ENCODE measurements around the gene SIDT2. TPM values are rescaled to one million over a fixed set of nuclear protein-coding genes. Genes with fewer than 3 reads are reported as not detected.

The SIDT2 gene
- total RNA-seq, 1 experiment from 2014 or later = 20.3 TPM

GRCh38 chr11:117177534-117178209 is 871 bp upstream of the SIDT2 start:
- intact Hi-C loops (cut with micrococcal nuclease; ENCODE audit: unreplicated experiment) = loop anchor here (2.0 kb wide), 1 partner anchor 43 kb away; no protein-coding TSS in a partner anchor

GRCh38 chr11:117179048-117179999 is 781 bp downstream of the SIDT2 start:
- no peaks in the 10 kb centered on the region for H3K36me3 ChIP-seq (ENCODE audit: low read depth)
- H3K4me2 ChIP-seq = peak overlapping the region; percentile 99
- no peaks in the 10 kb centered on the region for H3K79me2 ChIP-seq (ENCODE audit: low read depth)
- H3K9me3 ChIP-seq (ENCODE audit: insufficient read depth, low read depth) = no peaks in the 10 kb centered on the region
- no peaks in the 10 kb centered on the region for H3K9me2 ChIP-seq (ENCODE audit: insufficient read depth)
- ChIA-PET POLR2A (ENCODE audit: unreplicated experiment) (interaction anchor here (0.7 kb wide), 2 partner anchors 193 to 326 kb away, joined by 4 to 5 read pairs; no protein-coding TSS in a partner anchor), CTCF (interaction anchor here (0.6 to 1.5 kb wide), 4 partner anchors 25 to 508 kb away, joined by 3 to 11 read pairs (median 4); no protein-coding TSS in a partner anchor)
- peak overlapping the region; percentile 94 for H2AFZ ChIP-seq
- peak overlapping the region; percentile 63 for H3K4me3 ChIP-seq
- peak in 1 of 2 experiments; percentile 38 for DNase-seq
- BruUV-seq (replicated peaks) = TSS peak; percentile 55
- intact Hi-C loops (cut with micrococcal nuclease; ENCODE audit: unreplicated experiment) = loop anchor here (2.0 kb wide), 1 partner anchor 41 kb away; no protein-coding TSS in a partner anchor
- no peak overlapping the region for H3K27ac ChIP-seq
- H3F3A ChIP-seq (ENCODE audit: insufficient read depth, low read depth) = peaks cover 10% of the 10 kb centered on the region; the same call in 1 of the 2 replicates
- H4K20me1 ChIP-seq (ENCODE audit: insufficient read depth) = no peaks in the 10 kb centered on the region
- no peaks in the 10 kb centered on the region for H3K27me3 ChIP-seq (ENCODE audit: insufficient read depth, low read depth)
- TF ChIP-seq CTCF (conservative IDR thresholded peaks at IDR 0.05) (no peak), EZH2 (IDR thresholded peaks at IDR 0.05; ENCODE audit: low read depth) (no peak)
- peaks cover 19% of the 10 kb centered on the region for H3K4me1 ChIP-seq (replicated peaks; ENCODE audit: insufficient read depth)

More at GRCh38 chr11:117177534-117178209, 871 bp upstream of the SIDT2 start:
- DNase-seq = no peak
- ChIA-PET CTCF (interaction anchor here (1.5 kb wide), 1 partner anchor 44 kb away, joined by 5 read pairs; no protein-coding TSS in a partner anchor), POLR2A (ENCODE audit: unreplicated experiment) (no interaction called here)
- no peak overlapping the region for H3K27ac ChIP-seq
- H3K4me2 ChIP-seq = peak overlapping the region; percentile 99
- H3F3A ChIP-seq (ENCODE audit: insufficient read depth, low read depth) = peaks cover 15% of the 10 kb centered on the region; the same call in 1 of the 2 replicates
- H3K79me2 ChIP-seq (ENCODE audit: low read depth) = no peaks in the 10 kb centered on the region
- no peaks in the 10 kb centered on the region for H3K36me3 ChIP-seq (ENCODE audit: low read depth)
- H3K4me3 ChIP-seq = peak overlapping the region; percentile 63; the same call in 1 of the 2 replicates
- 0 out of 2 replicates have a peak overlapping the region, but pooled peaks have one; percentile 69 for H2AFZ ChIP-seq
- H3K27me3 ChIP-seq (ENCODE audit: insufficient read depth, low read depth) = no peaks in the 10 kb centered on the region
- no TSS peak for BruUV-seq (replicated peaks)
- H4K20me1 ChIP-seq (ENCODE audit: insufficient read depth) = no peaks in the 10 kb centered on the region
- no peaks in the 10 kb centered on the region for H3K9me3 ChIP-seq (ENCODE audit: insufficient read depth, low read depth)
- no peaks in the 10 kb centered on the region for H3K9me2 ChIP-seq (ENCODE audit: insufficient read depth)
- peaks cover 19% of the 10 kb centered on the region for H3K4me1 ChIP-seq (replicated peaks; ENCODE audit: insufficient read depth)
- TF ChIP-seq CTCF (conservative IDR thresholded peaks at IDR 0.05) (no peak), EZH2 (IDR thresholded peaks at IDR 0.05; ENCODE audit: low read depth) (no peak)

- peaks cover 19% of the 10 kb centered on the region for H3K4me1 ChIP-seq (replicated peaks; ENCODE audit: insufficient read depth)
- no peaks in the 10 kb centered on the region for H3K27me3 ChIP-seq (ENCODE audit: insufficient read depth, low read depth)
- peaks cover 10% of the 10 kb centered on the region; the same call in 1 of the 2 replicates for H3F3A ChIP-seq (ENCODE audit: insufficient read depth, low read depth)
- no peaks in the 10 kb centered on the region for H3K79me2 ChIP-seq (ENCODE audit: low read depth)
- H3K9me2 ChIP-seq (ENCODE audit: insufficient read depth) = no peaks in the 10 kb centered on the region
- no TSS peak for BruUV-seq (replicated peaks)
- peak overlapping the region; percentile 99 for H3K4me2 ChIP-seq
- no peaks in the 10 kb centered on the region for H4K20me1 ChIP-seq (ENCODE audit: insufficient read depth)
- H3K4me3 ChIP-seq = peak overlapping the region; percentile 63; the same call in 1 of the 2 replicates
- ChIA-PET CTCF (interaction anchor here (1.0 kb wide), 1 partner anchor 25 kb away, joined by 3 read pairs; no protein-coding TSS in a partner anchor), POLR2A (ENCODE audit: unreplicated experiment) (interaction anchor here (0.7 kb wide), 1 partner anchor 326 kb away, joined by 5 read pairs; no protein-coding TSS in a partner anchor)
- intact Hi-C loops (cut with micrococcal nuclease; ENCODE audit: unreplicated experiment) = no loop called here
- no peaks in the 10 kb centered on the region for H3K9me3 ChIP-seq (ENCODE audit: insufficient read depth, low read depth)
- H3K36me3 ChIP-seq (ENCODE audit: low read depth) = no peaks in the 10 kb centered on the region
- no peak overlapping the region for H2AFZ ChIP-seq
- no peak overlapping the region for H3K27ac ChIP-seq
- DNase-seq = no peak
- TF ChIP-seq CTCF (conservative IDR thresholded peaks at IDR 0.05) = no peak
- no peak for TF ChIP-seq EZH2 (IDR thresholded peaks at IDR 0.05; ENCODE audit: low read depth)
Measured at GRCh38 chr11:117180020-117180419, 1.5 kb downstream of the SIDT2 start.
